ENCODE measurements around the gene ARSK.
A peak's percentile ranks its signal among the peaks of the same experiment; 100 is the strongest.

Gene ARSK

GRCh38 chr5:95564450-95564849 lies 9.5 kb downstream of the ARSK start:
- DNase-seq = no peak

GRCh38 chr5:95565280-95565920 lies 10.5 kb downstream of the ARSK start:
- no peak for DNase-seq

GRCh38 chr5:95572016-95572415 lies 17.1 kb downstream of the ARSK start:
- no peak for DNase-seq

DNA sequence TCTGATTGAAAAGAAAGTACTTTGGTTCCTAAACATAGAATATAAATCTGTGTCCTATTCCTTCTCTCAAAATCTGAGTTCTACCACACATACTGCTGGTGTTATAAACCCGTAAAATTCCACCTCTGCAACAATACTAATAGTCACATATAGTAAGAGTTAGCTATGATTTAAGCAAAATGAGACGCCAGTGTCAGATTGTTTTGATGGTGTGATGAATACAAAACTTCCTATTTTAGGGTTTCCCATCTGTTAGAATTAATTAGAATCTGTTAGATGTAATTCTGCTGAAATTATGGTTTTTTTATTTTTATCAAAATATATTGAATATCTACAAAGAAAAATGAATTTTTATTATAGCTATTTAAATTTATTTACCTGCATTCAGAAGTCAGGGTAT lies 26.7 kb downstream of the ARSK start:
- no peak for DNase-seq

DNA sequence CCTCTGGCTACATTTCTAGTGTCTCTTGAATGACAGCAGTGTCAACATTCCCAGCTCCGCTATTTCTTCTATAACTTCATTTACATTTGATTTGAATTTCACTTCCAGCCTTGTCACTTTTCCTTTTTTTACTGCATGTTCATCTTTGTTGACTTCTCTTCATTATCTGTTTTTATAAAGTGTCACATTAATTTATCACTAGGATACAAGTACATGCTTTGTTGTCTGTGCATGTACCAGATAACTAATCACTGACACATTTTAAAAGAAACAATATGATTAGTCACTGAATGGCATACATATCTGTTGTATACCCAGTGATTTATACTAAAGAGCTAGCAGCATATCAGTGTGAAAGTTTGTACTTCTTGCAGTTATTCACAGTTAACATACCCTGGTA lies 29.1 kb downstream of the ARSK start:
- DNase-seq = no peak

DNA sequence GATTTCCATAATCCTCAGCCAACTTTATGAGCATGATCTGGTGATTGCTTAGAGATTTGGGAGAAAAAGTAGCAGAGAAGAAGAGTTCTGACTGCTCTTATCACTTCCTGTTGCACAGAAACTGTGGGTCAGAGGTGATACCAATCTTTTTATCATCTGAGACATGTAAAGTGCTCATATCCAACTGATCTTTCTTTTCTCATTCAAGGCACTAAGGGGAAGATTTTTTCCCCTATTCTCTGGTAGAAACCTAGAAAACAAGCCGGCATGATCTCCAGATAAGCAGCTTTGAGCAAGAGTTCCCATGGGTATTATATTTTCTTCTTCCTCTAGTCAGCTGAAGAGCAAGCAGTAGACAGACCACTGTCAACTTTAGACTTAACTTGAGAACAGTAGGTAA lies 36.0 kb downstream of the ARSK start:
- peak; percentile 20 for DNase-seq

- no peak for DNase-seq
Measured at GRCh38 chr5:95591490-95591901, 36.6 kb downstream of the ARSK start.

DNA sequence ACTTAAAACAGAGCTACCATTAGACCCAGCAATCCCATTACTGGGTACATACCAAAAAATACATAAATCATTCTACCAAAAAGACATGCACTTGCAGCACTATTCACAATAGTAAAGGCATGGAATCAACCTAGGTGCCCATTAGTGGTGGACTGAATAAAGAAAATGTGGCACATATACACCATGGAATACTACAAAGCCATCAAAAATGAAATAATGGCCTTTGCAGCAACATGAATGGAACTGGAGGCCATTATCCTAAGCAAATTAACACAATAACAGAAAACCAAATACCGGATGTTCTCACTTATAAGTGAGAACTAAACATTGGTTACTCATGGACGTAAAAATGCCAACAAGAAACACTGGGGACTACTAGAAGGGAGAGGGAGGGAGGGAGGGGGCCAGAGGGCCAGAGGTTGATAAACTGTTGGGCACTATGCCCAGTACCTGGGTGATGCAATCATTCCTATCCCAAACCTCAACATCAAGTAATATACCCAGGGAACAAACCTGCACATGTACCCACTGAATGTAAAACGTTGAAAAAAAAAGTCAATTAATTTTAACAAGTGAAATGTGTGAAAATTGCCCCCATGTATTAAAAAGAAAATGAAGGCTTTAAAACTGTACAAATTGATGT lies 40.5 kb downstream of the ARSK start:
- DNase-seq = no peak

DNA sequence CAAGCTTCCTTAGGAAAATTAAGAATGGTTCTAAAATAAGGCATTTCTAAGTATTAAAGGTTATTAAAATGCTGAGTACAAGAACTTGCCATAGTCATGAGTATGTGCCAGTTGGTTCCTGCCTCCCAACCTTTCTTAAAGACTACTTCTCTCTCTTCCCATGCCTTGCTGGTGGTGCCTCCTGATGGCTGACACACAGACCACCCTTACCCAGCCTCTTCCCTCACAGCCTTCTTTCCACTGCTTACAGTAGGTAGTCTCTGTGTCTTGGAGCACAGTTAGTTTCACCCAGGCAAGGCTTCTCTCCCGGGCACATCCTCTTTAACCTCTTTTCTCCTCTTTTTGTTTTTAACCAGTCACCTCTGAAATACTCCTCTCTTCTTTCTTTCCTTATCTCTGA lies 44.4 kb downstream of the ARSK start:
- no peak for DNase-seq

GRCh38 chr5:95600557-95600956 lies 45.7 kb downstream of the ARSK start:
- DNase-seq = no peak

DNA sequence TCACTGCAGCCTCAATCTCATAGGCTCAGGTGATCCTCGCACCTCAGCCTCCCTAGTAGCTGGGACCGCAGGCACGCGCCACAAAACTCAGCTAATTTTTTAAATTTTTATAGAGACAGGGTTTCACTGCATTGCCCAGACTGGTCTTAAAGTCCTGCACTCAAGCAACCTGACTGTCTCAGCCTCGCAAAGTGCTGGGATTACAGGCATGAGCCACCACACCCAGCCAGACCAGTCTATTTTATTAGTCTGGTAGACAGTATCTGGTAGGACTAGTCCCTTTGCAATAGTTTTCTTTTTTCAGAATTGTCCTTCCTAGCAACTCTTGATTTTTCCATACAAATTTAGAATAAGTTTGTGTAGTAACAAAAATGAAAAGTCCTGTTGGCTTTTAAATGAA lies 50.9 kb downstream of the ARSK start:
- no peak for DNase-seq

DNA sequence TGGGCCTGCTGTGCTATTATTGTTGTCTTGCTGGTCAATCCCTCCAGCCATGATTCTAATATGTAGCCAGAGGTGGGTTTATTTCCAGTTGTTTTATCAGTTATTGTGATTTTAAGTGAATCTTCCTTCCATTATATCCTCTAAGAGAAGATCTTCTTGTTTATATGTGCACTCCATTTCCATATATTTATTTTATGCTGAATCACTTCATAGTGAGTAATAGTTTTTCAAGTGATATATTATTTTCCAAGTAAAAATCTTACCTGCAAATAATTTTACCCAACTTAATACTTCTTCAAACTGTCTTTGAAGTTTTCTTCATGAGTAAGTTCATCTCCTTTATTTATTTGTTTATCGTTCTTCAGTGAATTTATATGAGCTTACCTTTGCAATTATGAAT lies 51.5 kb downstream of the ARSK start:
- DNase-seq = no peak

- DNase-seq = no peak
Measured at GRCh38 chr5:95609711-95610110, 54.8 kb downstream of the ARSK start.

- DNase-seq = no peak
Measured at GRCh38 chr5:95610546-95610945, 55.6 kb downstream of the ARSK start.

DNA sequence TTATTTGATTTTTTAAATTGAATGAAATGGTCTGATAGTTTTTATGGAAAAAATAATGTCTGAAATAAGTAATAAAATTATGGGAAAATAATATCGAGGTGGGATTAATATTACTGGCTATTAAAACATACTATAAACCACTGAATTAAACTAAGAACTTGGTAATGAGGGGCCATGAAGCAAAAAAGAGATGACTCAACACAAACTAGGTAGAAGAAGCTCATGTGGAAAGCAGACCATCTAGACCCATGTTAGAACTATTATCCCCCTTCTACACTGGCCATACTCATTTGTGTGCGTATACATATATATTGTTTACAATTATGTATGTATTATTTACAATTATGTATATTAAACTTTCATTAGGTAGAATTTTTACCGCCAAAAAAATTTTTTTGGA lies 56.5 kb downstream of the ARSK start:
- DNase-seq = no peak

DNA sequence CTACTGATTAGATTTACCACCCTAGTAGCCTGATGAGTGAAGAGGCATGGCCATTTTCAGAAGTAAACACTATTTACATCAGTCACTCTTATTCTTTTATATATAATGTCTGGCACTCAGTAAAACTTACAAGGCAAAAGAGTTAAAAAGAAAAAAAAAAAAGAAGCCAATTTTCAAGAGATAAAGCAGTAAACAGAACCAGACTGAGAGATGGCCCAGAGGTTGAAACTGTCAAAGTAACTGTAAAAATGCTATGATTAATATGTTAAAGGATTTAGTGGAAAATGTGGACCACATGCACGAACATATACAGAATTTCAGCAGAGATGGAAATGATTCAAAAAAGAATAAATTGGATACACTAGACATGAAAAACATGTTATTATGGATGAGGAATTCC lies 58.6 kb downstream of the ARSK start:
- no peak for DNase-seq

DNA sequence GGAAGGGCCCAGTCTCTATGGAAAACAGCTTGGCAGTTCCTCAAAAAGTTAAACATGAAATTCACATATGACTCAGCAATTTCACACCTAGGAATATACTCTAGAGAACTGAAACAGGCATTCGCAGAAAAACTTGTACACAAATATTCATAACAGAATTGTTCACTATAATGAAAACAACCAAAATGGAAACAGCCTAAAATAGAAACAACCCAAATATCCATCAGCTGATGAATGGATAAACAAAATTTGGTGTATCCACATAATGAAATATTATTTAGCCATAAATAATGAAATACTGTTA lies 60.2 kb downstream of the ARSK start:
- DNase-seq = no peak

GRCh38 chr5:95617057-95617456 lies 62.2 kb downstream of the ARSK start:
- DNase-seq = no peak

DNA sequence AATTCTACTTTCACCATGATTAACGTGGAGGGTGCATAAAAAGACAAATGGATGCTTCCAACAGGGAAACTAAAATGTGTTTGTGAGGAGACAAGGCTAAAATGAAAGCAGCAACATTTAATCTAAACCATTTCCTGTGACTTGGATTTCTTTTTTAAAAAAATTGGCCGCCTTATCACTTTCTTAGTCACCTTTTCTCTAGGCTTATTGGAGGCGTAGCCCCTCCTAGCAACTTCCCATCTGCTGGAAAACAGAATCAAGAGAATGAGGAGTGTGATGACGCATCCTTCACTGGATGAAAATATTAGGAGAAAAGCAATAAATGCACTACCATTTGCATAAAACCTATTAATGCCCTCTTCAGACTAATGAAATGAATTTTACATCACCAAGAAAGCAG lies 64.2 kb downstream of the ARSK start:
- no peak for DNase-seq

GRCh38 chr5:95619514-95620029 lies 64.7 kb downstream of the ARSK start:
- DNase-seq = no peak

DNA sequence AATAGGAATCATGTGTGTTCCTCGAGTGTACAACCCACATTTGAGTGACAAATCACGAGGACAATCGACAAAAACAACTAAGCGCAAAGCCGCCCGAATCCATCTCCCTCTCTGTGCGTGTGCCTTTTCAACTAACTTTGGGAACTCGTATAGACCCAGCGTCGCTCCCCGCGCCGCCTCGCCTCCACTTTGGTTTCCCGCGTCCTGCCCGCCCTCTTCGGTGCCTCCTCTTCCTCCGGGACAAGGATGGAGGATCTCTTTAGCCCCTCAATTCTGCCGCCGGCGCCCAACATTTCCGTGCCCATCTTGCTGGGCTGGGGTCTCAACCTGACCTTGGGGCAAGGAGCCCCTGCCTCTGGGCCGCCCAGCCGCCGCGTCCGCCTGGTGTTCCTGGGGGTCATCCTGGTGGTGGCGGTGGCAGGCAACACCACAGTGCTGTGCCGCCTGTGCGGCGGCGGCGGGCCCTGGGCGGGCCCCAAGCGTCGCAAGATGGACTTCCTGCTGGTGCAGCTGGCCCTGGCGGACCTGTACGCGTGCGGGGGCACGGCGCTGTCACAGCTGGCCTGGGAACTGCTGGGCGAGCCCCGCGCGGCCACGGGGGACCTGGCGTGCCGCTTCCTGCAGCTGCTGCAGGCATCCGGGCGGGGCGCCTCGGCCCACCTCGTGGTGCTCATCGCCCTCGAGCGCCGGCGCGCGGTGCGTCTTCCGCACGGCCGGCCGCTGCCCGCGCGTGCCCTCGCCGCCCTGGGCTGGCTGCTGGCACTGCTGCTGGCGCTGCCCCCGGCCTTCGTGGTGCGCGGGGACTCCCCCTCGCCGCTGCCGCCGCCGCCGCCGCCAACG lies 65.3 kb downstream of the ARSK start, which contains the start of gene GPR150:
GPR150 (plus strand) TSS at position 58 of the 840 bp plus-strand sequence; CDS start at position 247, 189 bp downstream.
- peak; percentile 48 for DNase-seq

GRCh38 chr5:95620870-95621838 lies 66.3 kb downstream of the ARSK start:
- DNase-seq = peak; percentile 61

Measured in NCI-H82 (cell line).